Neutrophil (primary cell): ENCODE results near the gene DROSHA.
"Not testable (repeated sequence)": the region's sequence is repeated elsewhere in the genome, so short reads cannot be mapped to it uniquely, and the experiment has no call there.

Experiments
- H3K27ac ChIP-seq: fragments of 200-600 bp; sonication (generic); 2 replicates; pipeline ENCODE4 v1.5.1; 2016; ENCODE audit warnings: mild to moderate bottlenecking, moderate library complexity
- H3K27me3 ChIP-seq: fragments of 200-600 bp; sonication (generic); 2 replicates; pipeline ENCODE4 v1.6.0; 2016; ENCODE audit warnings: mild to moderate bottlenecking
- H3K36me3 ChIP-seq: fragments of 200-600 bp; sonication (generic); 2 replicates; pipeline ENCODE4 v1.5.1; 2017
- H3K4me1 ChIP-seq, 2 experiments: fragments of 200-600 bp in 1 of 2; sonication (generic) in 1 of 2; 1 replicate in 1 of 2; 2 replicates in 1 of 2; pipeline versions ENCODE4 v1.5.1 to v1.6.1; 2013 to 2016; ENCODE audit warnings: low read depth in 1 of 2, low read length in 1 of 2, mild to moderate bottlenecking in 1 of 2, moderate library complexity in 1 of 2; ENCODE audit not compliant: control insufficient read depth in 1 of 2, insufficient read depth in 1 of 2
- H3K4me3 ChIP-seq, 2 experiments: fragments of 200-600 bp in 1 of 2; sonication (generic) in 1 of 2; 1 replicate in 1 of 2; 2 replicates in 1 of 2; pipeline ENCODE4 v1.5.1; 2013 to 2016; ENCODE audit warnings: low read depth in 1 of 2, low read length in 1 of 2, mild to moderate bottlenecking in 1 of 2, moderate library complexity in 1 of 2
- H3K9me3 ChIP-seq: fragments of 200-600 bp; sonication (generic); 2 replicates; pipeline ENCODE4 v1.5.1; 2016
- CTCF ChIP-seq: fragments of 200-600 bp; sonication (generic); IDR thresholded peaks from 2 replicates; pipeline ENCODE4 v1.5.1; 2016; ENCODE audit warnings: antibody characterized with exemption

Gene DROSHA

GRCh38 chr5:31573494-31574142 lies 41.7 kb upstream of the DROSHA start:
- Histone ChIP-seq H3K27me3 (no peaks in the 10 kb centered on the region), H3K4me1 (no peaks in the 10 kb centered on the region), H3K9me3 (no peaks in the 10 kb centered on the region), H3K4me3 (no peak overlapping the region), H3K27ac (no peak overlapping the region), H3K36me3 (no peaks in the 10 kb centered on the region)
- TF ChIP-seq CTCF, result no peak

GRCh38 chr5:31569068-31569467 lies 37.2 kb upstream of the DROSHA start:
- no peak overlapping the region for H3K27ac ChIP-seq
- no peak overlapping the region for H3K4me3 ChIP-seq
- TF ChIP-seq CTCF, result no peak
- H3K36me3 ChIP-seq, result no peaks in the 10 kb centered on the region
- H3K4me1 ChIP-seq, result peaks cover 0 to 3% of the 10 kb centered on the region in 2 experiments
- H3K9me3 ChIP-seq, result no peaks in the 10 kb centered on the region
- H3K27me3 ChIP-seq, result no peaks in the 10 kb centered on the region

- H3K4me1 ChIP-seq, result peaks cover 0 to 3% of the 10 kb centered on the region in 2 experiments
- H3K9me3 ChIP-seq, result no peaks in the 10 kb centered on the region
- H3K36me3 ChIP-seq, result no peaks in the 10 kb centered on the region
- H3K27ac ChIP-seq, result no peak overlapping the region
- H3K27me3 ChIP-seq, result no peaks in the 10 kb centered on the region
- H3K4me3 ChIP-seq, result no peak overlapping the region
- TF ChIP-seq CTCF, result no peak
Observed at GRCh38 chr5:31568302-31568835, 36.5 kb upstream of the DROSHA start.

GRCh38 chr5:31566362-31566761 lies 34.5 kb upstream of the DROSHA start:
- not testable (repeated sequence) for H3K9me3 ChIP-seq, H3K27ac ChIP-seq, H3K36me3 ChIP-seq, H3K4me1 ChIP-seq, H3K27me3 ChIP-seq, H3K4me3 ChIP-seq

GRCh38 chr5:31563216-31563615 lies 31.3 kb upstream of the DROSHA start:
- peaks cover 0 to 3% of the 10 kb centered on the region in 2 experiments for H3K4me1 ChIP-seq
- TF ChIP-seq CTCF, result no peak
- no peaks in the 10 kb centered on the region for H3K27me3 ChIP-seq

GRCh38 chr5:31561946-31562345 lies 30.1 kb upstream of the DROSHA start:
- Histone ChIP-seq H3K9me3 (no peaks in the 10 kb centered on the region), H3K27me3 (no peaks in the 10 kb centered on the region), H3K4me1 (peaks cover 0 to 3% of the 10 kb centered on the region in 2 experiments), H3K27ac (no peak overlapping the region), H3K36me3 (peaks cover 4% of the 10 kb centered on the region), H3K4me3 (no peak overlapping the region)
- no peak for TF ChIP-seq CTCF

More at GRCh38 chr5:31563216-31563615, 31.3 kb upstream of the DROSHA start:
- H3K36me3 ChIP-seq, result no peaks in the 10 kb centered on the region
- no peak overlapping the region for H3K4me3 ChIP-seq
- H3K9me3 ChIP-seq, result no peaks in the 10 kb centered on the region
- no peak overlapping the region for H3K27ac ChIP-seq
